ENCODE measurements around the gene MCF2L.

DNA sequence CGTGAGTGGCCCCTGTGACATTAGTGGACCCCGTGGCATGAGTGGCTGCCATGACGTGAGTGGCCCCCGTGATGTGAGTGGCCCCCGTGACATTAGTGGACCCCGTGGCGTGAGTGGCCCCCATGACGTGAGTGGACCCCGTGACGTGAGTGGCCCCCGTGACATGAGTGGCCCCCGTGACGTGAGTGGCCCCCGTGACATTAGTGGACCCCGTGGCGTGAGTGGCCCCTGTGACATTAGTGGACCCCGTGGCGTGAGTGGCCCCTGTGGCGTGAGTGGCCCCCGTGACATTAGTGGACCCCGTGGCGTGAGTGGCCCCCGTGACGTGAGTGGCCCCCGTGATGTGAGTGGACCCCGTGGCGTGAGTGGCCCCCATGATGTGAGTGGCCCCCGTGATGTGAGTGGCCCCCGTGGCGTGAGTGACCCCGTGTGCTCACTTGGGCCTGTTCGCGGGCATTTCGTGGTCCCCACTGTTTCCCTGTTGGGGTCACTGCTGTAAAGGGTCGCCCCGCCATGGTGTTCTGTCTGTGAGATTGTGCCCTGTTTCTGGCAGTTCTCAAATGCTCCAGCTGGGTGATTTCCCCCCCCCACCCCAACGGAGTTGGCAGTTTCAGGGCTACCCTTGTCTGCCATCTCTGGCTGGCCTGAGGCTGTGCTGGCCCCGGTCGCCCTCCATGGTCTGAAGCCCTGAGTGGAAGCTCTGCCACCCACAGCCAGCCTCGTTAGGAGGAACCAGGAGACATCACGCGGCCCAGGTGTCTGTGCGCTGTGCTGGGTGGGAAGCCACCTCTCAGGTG lies 64.2 kb downstream of the MCF2L start:
- TF ChIP-seq EZH2 (IDR thresholded peaks at IDR 0.05; ENCODE audit: low read length, unreplicated experiment) (no peak), EZH2phosphoT487 (IDR thresholded peaks at IDR 0.05; ENCODE audit: borderline replicate concordance, low read length) (no peak)
- TF ChIP-seq, protein P1, sequence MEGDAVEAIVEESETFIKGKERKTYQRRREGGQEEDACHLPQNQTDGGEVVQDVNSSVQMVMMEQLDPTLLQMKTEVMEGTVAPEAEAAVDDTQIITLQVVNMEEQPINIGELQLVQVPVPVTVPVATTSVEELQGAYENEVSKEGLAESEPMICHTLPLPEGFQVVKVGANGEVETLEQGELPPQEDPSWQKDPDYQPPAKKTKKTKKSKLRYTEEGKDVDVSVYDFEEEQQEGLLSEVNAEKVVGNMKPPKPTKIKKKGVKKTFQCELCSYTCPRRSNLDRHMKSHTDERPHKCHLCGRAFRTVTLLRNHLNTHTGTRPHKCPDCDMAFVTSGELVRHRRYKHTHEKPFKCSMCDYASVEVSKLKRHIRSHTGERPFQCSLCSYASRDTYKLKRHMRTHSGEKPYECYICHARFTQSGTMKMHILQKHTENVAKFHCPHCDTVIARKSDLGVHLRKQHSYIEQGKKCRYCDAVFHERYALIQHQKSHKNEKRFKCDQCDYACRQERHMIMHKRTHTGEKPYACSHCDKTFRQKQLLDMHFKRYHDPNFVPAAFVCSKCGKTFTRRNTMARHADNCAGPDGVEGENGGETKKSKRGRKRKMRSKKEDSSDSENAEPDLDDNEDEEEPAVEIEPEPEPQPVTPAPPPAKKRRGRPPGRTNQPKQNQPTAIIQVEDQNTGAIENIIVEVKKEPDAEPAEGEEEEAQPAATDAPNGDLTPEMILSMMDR (conservative IDR thresholded peaks at IDR 0.05; ENCODE audit: low read depth, low read length) = no peak
